H9 (cell line): ENCODE measurements around the gene BRD3OS. TPM values are rescaled to one million over a fixed set of nuclear protein-coding genes. Genes with fewer than 3 reads are reported as not detected.

Experiments used
- DNase-seq: peaks from one replicate; pipeline ENCODE4 v3.0.0-alpha.2; 2017
- H2AFZ ChIP-seq: one replicate; pipeline ENCODE4 v1.6.1; 2013; ENCODE audit warnings: mild to moderate bottlenecking, low read length, control low read depth, moderate library complexity
- H2AK5ac ChIP-seq: 2 replicates; pipeline ENCODE4 v1.6.1; 2013; ENCODE audit warnings: low read length, control low read depth, mixed read lengths; ENCODE audit not compliant: insufficient read length
- H2BK120ac ChIP-seq: one replicate; pipeline ENCODE4 v1.6.1; 2013; ENCODE audit warnings: low read depth, mild to moderate bottlenecking, low read length, control low read depth, inconsistent platforms; ENCODE audit not compliant: poor library complexity, severe bottlenecking
- H2BK12ac ChIP-seq: 2 replicates; pipeline ENCODE4 v1.6.1; 2013; ENCODE audit warnings: low read length, control low read depth, mixed read lengths, low read depth; ENCODE audit not compliant: insufficient read length
- H2BK15ac ChIP-seq: 2 replicates; pipeline ENCODE4 v1.6.1; 2013; ENCODE audit warnings: low read depth, low read length, control low read depth
- H2BK20ac ChIP-seq: one replicate; pipeline ENCODE4 v1.6.1; 2013; ENCODE audit warnings: low read depth, mild to moderate bottlenecking, low read length, control low read depth, inconsistent platforms; ENCODE audit not compliant: poor library complexity, severe bottlenecking
- H2BK5ac ChIP-seq: 2 replicates; pipeline ENCODE4 v1.6.1; 2013; ENCODE audit warnings: low read length, control low read depth, mixed read lengths; ENCODE audit not compliant: insufficient read length
- H3K14ac ChIP-seq: 2 replicates; pipeline ENCODE4 v1.6.1; 2013; ENCODE audit warnings: low read length, control low read depth; ENCODE audit not compliant: insufficient read depth
- H3K18ac ChIP-seq: 2 replicates; pipeline ENCODE4 v1.6.1; 2013; ENCODE audit warnings: low read depth, mild to moderate bottlenecking, mixed read lengths, low read length, control low read depth; ENCODE audit not compliant: insufficient read length
- H3K23ac ChIP-seq: 2 replicates; pipeline ENCODE4 v1.6.1; 2013; ENCODE audit warnings: low read length, control low read depth, mixed read lengths, low read depth; ENCODE audit not compliant: insufficient read length
- H3K23me2 ChIP-seq: 2 replicates; pipeline ENCODE4 v1.6.1; 2013; ENCODE audit warnings: low read depth, mild to moderate bottlenecking, mixed read lengths, low read length, control low read depth; ENCODE audit not compliant: insufficient read length, poor library complexity, severe bottlenecking
- H3K27ac ChIP-seq: 2 replicates; pipeline ENCODE4 v1.5.1; 2013; ENCODE audit warnings: low read length, control low read depth, mixed read lengths, low read depth; ENCODE audit not compliant: insufficient read length
- H3K27me3 ChIP-seq: 2 replicates; pipeline ENCODE4 v1.6.1; 2013; ENCODE audit warnings: low read length, control low read depth, inconsistent platforms; ENCODE audit not compliant: insufficient read depth
- H3K4ac ChIP-seq: 2 replicates; pipeline ENCODE4 v1.6.1; 2013; ENCODE audit warnings: low read depth, mild to moderate bottlenecking, control low read depth, inconsistent platforms, low read length, moderate library complexity
- H3K4me1 ChIP-seq: 2 replicates; pipeline ENCODE4 v1.6.1; 2013; ENCODE audit warnings: low read length, control low read depth, inconsistent platforms; ENCODE audit not compliant: insufficient read depth
- H3K4me2 ChIP-seq: 2 replicates; pipeline ENCODE4 v1.6.1; 2013; ENCODE audit warnings: low read length, control low read depth, mixed read lengths; ENCODE audit not compliant: insufficient read length, insufficient read depth
- H3K56ac ChIP-seq: 2 replicates; pipeline ENCODE4 v1.6.1; 2013; ENCODE audit warnings: low read depth, mild to moderate bottlenecking, mixed read lengths, low read length, control low read depth; ENCODE audit not compliant: insufficient read length
- H3K79me1 ChIP-seq: 2 replicates; pipeline ENCODE4 v1.6.1; 2013; ENCODE audit warnings: low read depth, mild to moderate bottlenecking, moderate library complexity, low read length, control low read depth, inconsistent platforms; ENCODE audit not compliant: insufficient read depth, poor library complexity, severe bottlenecking
- H3K79me2 ChIP-seq: 2 replicates; pipeline ENCODE4 v1.6.1; 2013; ENCODE audit warnings: low read length, control low read depth, inconsistent platforms; ENCODE audit not compliant: insufficient read depth
- H3K9ac ChIP-seq: 2 replicates; pipeline ENCODE4 v1.6.1; 2013; ENCODE audit warnings: low read length, control low read depth, mixed read lengths; ENCODE audit not compliant: insufficient read length; ENCODE audit errors: extremely low read depth
- H3K9me3 ChIP-seq: one replicate; pipeline ENCODE4 v1.6.1; 2013; ENCODE audit warnings: low read depth, low read length, inconsistent platforms; ENCODE audit not compliant: control insufficient read depth
- H3T11ph ChIP-seq: one replicate; pipeline ENCODE4 v1.6.1; 2013; ENCODE audit warnings: mild to moderate bottlenecking, low read length, control low read depth, inconsistent platforms
- H4K20me1 ChIP-seq: one replicate; pipeline ENCODE4 v1.6.1; 2013; ENCODE audit not compliant: control insufficient read depth, insufficient read length, insufficient read depth
- H4K5ac ChIP-seq: 2 replicates; pipeline ENCODE4 v1.6.1; 2013; ENCODE audit warnings: low read depth, mild to moderate bottlenecking, mixed read lengths, low read length, control low read depth; ENCODE audit not compliant: insufficient read length
- H4K8ac ChIP-seq: replicated peaks from 2 replicates; pipeline ENCODE4 v1.6.1; 2013; ENCODE audit warnings: low read length, control low read depth, mixed read lengths, low read depth; ENCODE audit not compliant: insufficient read length
- H4K91ac ChIP-seq: 2 replicates; pipeline ENCODE4 v1.6.1; 2013; ENCODE audit warnings: low read depth, mild to moderate bottlenecking, moderate library complexity, mixed read lengths, low read length, control low read depth; ENCODE audit not compliant: insufficient read length
- H3K27ac Mint-ChIP-seq, 3 experiments: 2 replicates in 2 of 3; 3 replicates in 1 of 3; pipeline ENCODE4 v1.8.0; 2020 to 2021; ENCODE audit warnings: mixed read lengths in 3 of 3, mild to moderate bottlenecking in 1 of 3, moderate library complexity in 1 of 3
- H3K27me3 Mint-ChIP-seq: 2 replicates; pipeline ENCODE4 v1.8.0; 2021; ENCODE audit warnings: low read depth, mild to moderate bottlenecking, moderate library complexity, mixed read lengths
- H3K36me3 Mint-ChIP-seq, 3 experiments: 2 replicates in 2 of 3; 3 replicates in 1 of 3; pipeline ENCODE4 v1.8.0; 2020 to 2021; ENCODE audit warnings: low read depth in 3 of 3, mixed read lengths in 3 of 3; ENCODE audit not compliant: insufficient read depth in 1 of 3
- H3K4me1 Mint-ChIP-seq, 2 experiments: 2 replicates each; pipeline ENCODE4 v1.8.0; 2020; ENCODE audit warnings: mixed read lengths in 2 of 2
- H3K4me3 Mint-ChIP-seq, 2 experiments: 2 replicates in 1 of 2; 3 replicates in 1 of 2; pipeline ENCODE4 v1.8.0; 2020 to 2021; ENCODE audit warnings: mild to moderate bottlenecking in 2 of 2, mixed read lengths in 2 of 2, moderate library complexity in 1 of 2
- H3K9me3 Mint-ChIP-seq, 2 experiments: 2 replicates in 1 of 2; 3 replicates in 1 of 2; pipeline ENCODE4 v1.8.0; 2020; ENCODE audit warnings: mild to moderate bottlenecking in 2 of 2, mixed read lengths in 2 of 2, moderate library complexity in 1 of 2
- CTCF ChIP-seq: fragments of 200-600 bp; sonication (generic); conservative IDR thresholded peaks from 3 replicates; pipeline ENCODE4 v1.8.0; 2021; ENCODE audit warnings: antibody characterized with exemption, mild to moderate bottlenecking
- WGBS: extraction: QIAGEN DNeasy Blood & Tissue Kit; methylation state at CpG from one replicate; pipeline ENCODE4 v1.1.7; 2013; ENCODE audit warnings: missing lambda C conversion rate, low lambda C conversion rate, mixed read lengths; ENCODE audit not compliant: insufficient read length; ENCODE audit errors: extremely low coverage; 5-methylcytosine and 5-hydroxymethylcytosine counted together
- total RNA-seq: library from RNA; stranded (reverse); gene quantifications from 2 replicates; pipeline ENCODE4 v1.2.1, GENCODE V29; 2021

Gene BRD3OS
- total RNA-seq, 1 experiment from 2014 or later, result 16.4 TPM

- no peak overlapping the region for H4K5ac ChIP-seq
- Mint-ChIP-seq H3K36me3 (peaks cover 0 to 11% (median 3%) of the 10 kb centered on the region in 3 experiments; a peak in 4 of 7 replicates), H3K9me3 (peaks cover 2% of the 10 kb centered on the region in 2 experiments; a peak in 3 of 5 replicates), H3K4me1 (peaks cover 26 to 38% of the 10 kb centered on the region in 2 experiments), H3K4me3 (peak overlapping the region; percentile 84 to 92), H3K27ac (peak overlapping the region; percentile 77 to 89 (median 82); a peak in 6 of 7 replicates), H3K27me3 (peaks cover 22% of the 10 kb centered on the region)
- H2BK20ac ChIP-seq, result no peak overlapping the region
- H3K9me3 ChIP-seq, result no peaks in the 10 kb centered on the region
- H4K20me1 ChIP-seq, result peaks cover 3% of the 10 kb centered on the region
- no peak overlapping the region; the same call in 1 of the 2 replicates for H3K14ac ChIP-seq
- no peak overlapping the region for H3K18ac ChIP-seq
- no peaks in the 10 kb centered on the region for H3K4me1 ChIP-seq
- H2AFZ ChIP-seq, result no peak overlapping the region
- no peak overlapping the region for H3K4ac ChIP-seq
- no peak overlapping the region for H4K91ac ChIP-seq
- H3K79me2 ChIP-seq, result peaks cover 48% of the 10 kb centered on the region; the same call in 1 of the 2 replicates
- H2AK5ac ChIP-seq, result no peak overlapping the region
- H3K4me2 ChIP-seq, result peak overlapping the region; percentile 93
- no peak overlapping the region for H2BK12ac ChIP-seq
- H4K8ac ChIP-seq, result no peak overlapping the region
- H3K23me2 ChIP-seq, result peaks cover 13% of the 10 kb centered on the region
- H3K9ac ChIP-seq, result no peak overlapping the region
- H3K27ac ChIP-seq, result no peak overlapping the region
- no peak for TF ChIP-seq CTCF
- no peak overlapping the region for H2BK120ac ChIP-seq
- H2BK5ac ChIP-seq, result no peak overlapping the region
- no peak overlapping the region for H3K23ac ChIP-seq
- H3T11ph ChIP-seq, result no peak overlapping the region
- H3K79me1 ChIP-seq, result peaks cover 6% of the 10 kb centered on the region
- H2BK15ac ChIP-seq, result no peak overlapping the region
- WGBS, result no CpG with 5 or more reads among the region's 28 CpGs
- no peaks in the 10 kb centered on the region; the same call in 1 of the 2 replicates for H3K27me3 ChIP-seq
- H3K56ac ChIP-seq, result no peak overlapping the region
- peak; percentile 28 for DNase-seq
Observed at GRCh38 chr9:134065612-134066419, 40.5 kb downstream of the BRD3OS start.
